ENCODE measurements around the gene STN1.

DNA sequence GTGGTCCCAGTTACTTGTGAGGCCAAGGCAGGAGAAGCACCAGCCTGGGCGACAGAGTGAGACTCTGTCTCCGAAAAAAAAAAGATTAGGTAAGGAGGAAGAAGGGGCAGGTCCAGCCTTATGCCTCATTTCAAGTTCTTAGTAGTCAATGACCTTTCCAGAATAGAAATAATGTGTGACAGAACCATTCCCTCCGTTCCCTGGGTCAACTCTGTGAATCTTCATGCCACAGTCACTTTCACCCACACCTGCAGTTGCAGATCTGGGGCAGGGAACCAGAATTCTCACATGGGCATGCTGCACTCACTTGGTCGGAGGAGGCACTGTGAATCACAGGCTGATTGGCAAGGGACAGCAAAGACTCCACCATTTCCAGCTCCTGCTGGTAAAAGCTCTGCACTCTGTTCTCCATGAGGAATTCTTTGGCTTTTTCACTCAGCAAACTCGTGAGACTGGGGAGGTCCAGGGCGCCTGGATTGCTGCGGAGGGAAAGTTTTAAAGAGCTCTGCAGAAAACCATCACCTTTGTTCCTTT lies 20.7 kb downstream of the STN1 start:
- TF ChIP-seq POLR2A (IDR thresholded peaks at IDR 0.05; ENCODE audit: low read depth, low read length) = no peak
- TF ChIP-seq, protein P1, sequence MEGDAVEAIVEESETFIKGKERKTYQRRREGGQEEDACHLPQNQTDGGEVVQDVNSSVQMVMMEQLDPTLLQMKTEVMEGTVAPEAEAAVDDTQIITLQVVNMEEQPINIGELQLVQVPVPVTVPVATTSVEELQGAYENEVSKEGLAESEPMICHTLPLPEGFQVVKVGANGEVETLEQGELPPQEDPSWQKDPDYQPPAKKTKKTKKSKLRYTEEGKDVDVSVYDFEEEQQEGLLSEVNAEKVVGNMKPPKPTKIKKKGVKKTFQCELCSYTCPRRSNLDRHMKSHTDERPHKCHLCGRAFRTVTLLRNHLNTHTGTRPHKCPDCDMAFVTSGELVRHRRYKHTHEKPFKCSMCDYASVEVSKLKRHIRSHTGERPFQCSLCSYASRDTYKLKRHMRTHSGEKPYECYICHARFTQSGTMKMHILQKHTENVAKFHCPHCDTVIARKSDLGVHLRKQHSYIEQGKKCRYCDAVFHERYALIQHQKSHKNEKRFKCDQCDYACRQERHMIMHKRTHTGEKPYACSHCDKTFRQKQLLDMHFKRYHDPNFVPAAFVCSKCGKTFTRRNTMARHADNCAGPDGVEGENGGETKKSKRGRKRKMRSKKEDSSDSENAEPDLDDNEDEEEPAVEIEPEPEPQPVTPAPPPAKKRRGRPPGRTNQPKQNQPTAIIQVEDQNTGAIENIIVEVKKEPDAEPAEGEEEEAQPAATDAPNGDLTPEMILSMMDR (conservative IDR thresholded peaks at IDR 0.05; ENCODE audit: low read depth, low read length) = no peak
- no peak for TF ChIP-seq FOS (IDR thresholded peaks at IDR 0.05; ENCODE audit: low read depth, low read length)
- TF ChIP-seq RFX5 (IDR thresholded peaks at IDR 0.05; ENCODE audit: low read depth, low read length) = no peak
- TF ChIP-seq RCOR1 (IDR thresholded peaks at IDR 0.05; ENCODE audit: insufficient replicate concordance, low read length) = no peak
- TF ChIP-seq CEBPB (IDR thresholded peaks at IDR 0.05; ENCODE audit: low read depth, low read length) = no peak
- no peak for TF ChIP-seq NFE2L2 (IDR thresholded peaks at IDR 0.05; ENCODE audit: low read depth, low read length)
- TF ChIP-seq CHD1 (IDR thresholded peaks at IDR 0.05; ENCODE audit: low read depth, low read length) = no peak
- no peak for TF ChIP-seq BHLHE40 (IDR thresholded peaks at IDR 0.05; ENCODE audit: low read depth, low read length)
- TF ChIP-seq, protein P2, sequence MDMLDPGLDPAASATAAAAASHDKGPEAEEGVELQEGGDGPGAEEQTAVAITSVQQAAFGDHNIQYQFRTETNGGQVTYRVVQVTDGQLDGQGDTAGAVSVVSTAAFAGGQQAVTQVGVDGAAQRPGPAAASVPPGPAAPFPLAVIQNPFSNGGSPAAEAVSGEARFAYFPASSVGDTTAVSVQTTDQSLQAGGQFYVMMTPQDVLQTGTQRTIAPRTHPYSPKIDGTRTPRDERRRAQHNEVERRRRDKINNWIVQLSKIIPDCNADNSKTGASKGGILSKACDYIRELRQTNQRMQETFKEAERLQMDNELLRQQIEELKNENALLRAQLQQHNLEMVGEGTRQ (IDR thresholded peaks at IDR 0.05; ENCODE audit: low read depth, low read length) = no peak
- TF ChIP-seq, protein P3, sequence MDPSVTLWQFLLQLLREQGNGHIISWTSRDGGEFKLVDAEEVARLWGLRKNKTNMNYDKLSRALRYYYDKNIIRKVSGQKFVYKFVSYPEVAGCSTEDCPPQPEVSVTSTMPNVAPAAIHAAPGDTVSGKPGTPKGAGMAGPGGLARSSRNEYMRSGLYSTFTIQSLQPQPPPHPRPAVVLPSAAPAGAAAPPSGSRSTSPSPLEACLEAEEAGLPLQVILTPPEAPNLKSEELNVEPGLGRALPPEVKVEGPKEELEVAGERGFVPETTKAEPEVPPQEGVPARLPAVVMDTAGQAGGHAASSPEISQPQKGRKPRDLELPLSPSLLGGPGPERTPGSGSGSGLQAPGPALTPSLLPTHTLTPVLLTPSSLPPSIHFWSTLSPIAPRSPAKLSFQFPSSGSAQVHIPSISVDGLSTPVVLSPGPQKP (IDR thresholded peaks at IDR 0.05; ENCODE audit: borderline replicate concordance, low read depth, low read length) = no peak

Measured in IMR-90 (cell line).